A673 (cell line): ENCODE data around the gene PON2. TPM values are rescaled to one million over a fixed set of nuclear protein-coding genes. Genes with fewer than 3 reads are reported as not detected.
"Not testable (repeated sequence)": the region's sequence is repeated elsewhere in the genome, so short reads cannot be mapped to it uniquely, and the experiment has no call there.

ENCODE experiments used
- BruUV-seq: library from RNA; stranded (reverse); fragments of 400-500 nt; replicated peaks from 2 replicates; lab custom pipeline; 2021; lab: Mats Ljungman, UMichigan
- CTCF ChIA-PET: fragments of 300-600 bp; sonication (Branson Sonifier 250); formaldehyde crosslinking; loops from one replicate; lab custom pipeline; 2022; ENCODE audit warnings: antibody characterized with exemption; lab: Charles Lee
- POLR2A ChIA-PET: fragments of 300-600 bp; sonication (Branson Sonifier 250); formaldehyde crosslinking; loops from one replicate; lab custom pipeline; 2022; ENCODE audit warnings: antibody characterized with exemption; ENCODE audit not compliant: low non-redundant PET; lab: Charles Lee
- DNase-seq: peaks from one replicate; pipeline ENCODE4 v3.0.0-alpha.2; 2015; ENCODE audit warnings: low spot score
- H3K27ac ChIP-seq: fragments of 200-600 bp; sonication (generic); 2 replicates; pipeline ENCODE4 v1.5.1; 2016; ENCODE audit warnings: mixed run types, low read depth, mild to moderate bottlenecking, mixed read lengths, antibody characterized with exemption, low read length; ENCODE audit not compliant: poor library complexity, severe bottlenecking
- H3K27me3 ChIP-seq: fragments of 200-600 bp; sonication (generic); replicated peaks from 2 replicates; pipeline ENCODE4 v1.6.1; 2017; ENCODE audit warnings: mixed run types, low read depth, mild to moderate bottlenecking, mixed read lengths, antibody characterized with exemption, low read length; ENCODE audit not compliant: insufficient read depth, poor library complexity
- H3K36me3 ChIP-seq: fragments of 200-600 bp; sonication (generic); 2 replicates; pipeline ENCODE4 v1.6.1; 2016; ENCODE audit warnings: mixed run types, mild to moderate bottlenecking, mixed read lengths, antibody characterized with exemption, low read length; ENCODE audit not compliant: insufficient read depth, poor library complexity, severe bottlenecking
- H3K4me1 ChIP-seq: fragments of 200-600 bp; sonication (generic); 2 replicates; pipeline ENCODE4 v1.6.1; 2017; ENCODE audit warnings: mixed run types, mild to moderate bottlenecking, mixed read lengths, antibody characterized with exemption, low read length; ENCODE audit not compliant: insufficient read depth, poor library complexity, severe bottlenecking
- H3K4me3 ChIP-seq: fragments of 200-600 bp; sonication (generic); 2 replicates; pipeline ENCODE4 v1.5.1; 2016; ENCODE audit warnings: low read depth, mixed run types, mild to moderate bottlenecking, mixed read lengths, low read length; ENCODE audit not compliant: poor library complexity, severe bottlenecking
- H3K9me3 ChIP-seq: fragments of 200-600 bp; sonication (generic); 2 replicates; pipeline ENCODE4 v1.6.1; 2016; ENCODE audit warnings: mixed run types, low read depth, mild to moderate bottlenecking, mixed read lengths, antibody characterized with exemption, low read length; ENCODE audit not compliant: poor library complexity, severe bottlenecking
- CTCF ChIP-seq: fragments of 300-800, 200-600 bp; sonication (generic); conservative IDR thresholded peaks from 2 replicates; pipeline ENCODE4 v1.5.1; 2017; ENCODE audit warnings: low read depth, mild to moderate bottlenecking, antibody characterized with exemption, low read length, moderate library complexity, mixed read lengths
- EZH2 ChIP-seq: fragments of 200-600 bp; sonication (generic); IDR thresholded peaks from 2 replicates; pipeline ENCODE4 v1.6.1; 2017; ENCODE audit warnings: borderline replicate concordance, low read depth, mild to moderate bottlenecking, mixed read lengths, antibody characterized with exemption, low read length; ENCODE audit not compliant: poor library complexity, severe bottlenecking
- intact Hi-C: fragments of 100-400 bp; cut with micrococcal nuclease; formaldehyde crosslinking; loops from one replicate; pipeline ENCODE4 v1.10.0; 2022; ENCODE audit not compliant: unreplicated experiment
- total RNA-seq: library from RNA; stranded (reverse); gene quantifications from 2 replicates; pipeline ENCODE4 v1.2.3, GENCODE V29; 2021

The PON2 gene
- total RNA-seq, 1 experiment from 2014 or later, result 67.6 TPM

- Histone ChIP-seq H3K4me1 (peaks cover 36% of the 10 kb centered on the region), H3K27me3 (no peaks in the 10 kb centered on the region), H3K4me3 (no peak overlapping the region), H3K27ac (no peak overlapping the region), H3K9me3 (no peaks in the 10 kb centered on the region), H3K36me3 (no peaks in the 10 kb centered on the region)
- intact Hi-C loops, result no loop called here
- ChIA-PET POLR2A (no interaction called here), CTCF (no interaction called here)
- TF ChIP-seq CTCF, result no peak
- no peak for TF ChIP-seq EZH2
- no peak for DNase-seq
- no TSS peak for BruUV-seq
Measured at GRCh38 chr7:95469187-95469586, 34.4 kb upstream of the PON2 start.

- H3K4me3 ChIP-seq, result no peak overlapping the region
- no TSS peak for BruUV-seq
- POLR2A ChIA-PET, result no interaction called here
- no peaks in the 10 kb centered on the region for H3K9me3 ChIP-seq
- H3K27me3 ChIP-seq, result no peaks in the 10 kb centered on the region
- peaks cover 31% of the 10 kb centered on the region for H3K4me1 ChIP-seq
- no peak for TF ChIP-seq EZH2
- TF ChIP-seq CTCF, result no peak
- intact Hi-C loops, result no loop called here
- H3K36me3 ChIP-seq, result no peaks in the 10 kb centered on the region
- CTCF ChIA-PET, result no interaction called here
- DNase-seq, result no peak
- H3K27ac ChIP-seq, result no peak overlapping the region
Measured at GRCh38 chr7:95467912-95468607, 33.2 kb upstream of the PON2 start.

GRCh38 chr7:95460653-95461052 lies 25.8 kb upstream of the PON2 start:
- H3K4me3 ChIP-seq, H3K9me3 ChIP-seq, BruUV-seq, POLR2A ChIA-PET, DNase-seq, H3K27ac ChIP-seq, H3K27me3 ChIP-seq, CTCF ChIA-PET, intact Hi-C loops, H3K36me3 ChIP-seq, H3K4me1 ChIP-seq: not testable (repeated sequence)

GRCh38 chr7:95457947-95458346 lies 23.1 kb upstream of the PON2 start:
- no peak for TF ChIP-seq EZH2
- no peak for TF ChIP-seq CTCF
- H3K27ac ChIP-seq, result no peak overlapping the region
- no peak overlapping the region for H3K4me3 ChIP-seq
- no TSS peak for BruUV-seq
- CTCF ChIA-PET, result no interaction called here
- H3K4me1 ChIP-seq, result peaks cover 19% of the 10 kb centered on the region
- intact Hi-C loops, result no loop called here
- no peaks in the 10 kb centered on the region for H3K27me3 ChIP-seq
- H3K36me3 ChIP-seq, result no peaks in the 10 kb centered on the region
- H3K9me3 ChIP-seq, result peaks cover 7% of the 10 kb centered on the region
- POLR2A ChIA-PET, result no interaction called here
- no peak for DNase-seq
